K562 (cell line): ENCODE results near the gene SLX4IP. TPM values are rescaled to one million over a fixed set of nuclear protein-coding genes. Genes with fewer than 3 reads are reported as not detected.

Source experiments
- ATAC-seq: fragments of 200-7000 bp; cut with Tn5 transposase; 3 replicates; pipeline ENCODE4 v1.9.1; 2020; ENCODE audit warnings: moderate library complexity
- BruUV-seq: library from RNA; stranded (reverse); fragments of 400-500 nt; replicated peaks from 2 replicates; lab custom pipeline; 2021; lab: Mats Ljungman, UMichigan
- CTCF ChIA-PET: fragments of 300-600 bp; formaldehyde crosslinking; extraction: SDS; loops from one replicate; lab custom pipeline; 2021; ENCODE audit warnings: low intra/inter-chr PET ratio; lab: Yijun Ruan, JAX
- POLR2A ChIA-PET: fragments of 300-600, 350-650 bp; sonication (Branson Sonifier 250); formaldehyde crosslinking; extraction: SDS; loops from one replicate; lab custom pipeline; 2021; ENCODE audit warnings: antibody characterized with exemption, inconsistent platforms; lab: Yijun Ruan, JAX
- DNase-seq, 4 experiments: peaks; one replicate each; pipeline versions ENCODE4 v3.0.0 to v3.0.0-alpha.2; 2011 to 2018; ENCODE audit warnings: low spot score in 3 of 4, mixed read lengths in 3 of 4; ENCODE audit errors: extremely low read depth in 1 of 4
- FAIRE-seq: peaks from 2 replicates; lab custom pipeline; 2011; peaks lifted over from hg19 to GRCh38; lab: Jason Lieb, UNC
- H2AFZ ChIP-seq: 2 replicates; pipeline ENCODE4 v1.6.0; 2011; ENCODE audit warnings: low read depth, low read length, control low read depth, inconsistent platforms
- H3K27ac ChIP-seq: fragments of 200-600 bp; 3 replicates; pipeline ENCODE4 v1.8.0; 2011; ENCODE audit warnings: low read depth, mild to moderate bottlenecking, control low read depth, inconsistent platforms, low read length, moderate library complexity, mixed read lengths; ENCODE audit errors: extremely low read depth
- H3K27me3 ChIP-seq, 2 experiments: fragments of 300-600 bp in 1 of 2; 2 replicates in 1 of 2; 3 replicates in 1 of 2; pipeline versions ENCODE4 v1.6.0 to v1.8.0; 2011; ENCODE audit warnings: inconsistent platforms in 2 of 2, low read length in 2 of 2, mild to moderate bottlenecking in 1 of 2, mixed read lengths in 1 of 2, moderate library complexity in 1 of 2; ENCODE audit not compliant: control insufficient read depth in 2 of 2, insufficient read depth in 2 of 2
- H3K36me3 ChIP-seq: fragments of 300-600 bp; 3 replicates; pipeline ENCODE4 v1.8.0; 2011; ENCODE audit warnings: mild to moderate bottlenecking, low read length, inconsistent platforms; ENCODE audit not compliant: control insufficient read depth, insufficient read depth
- H3K4me1 ChIP-seq, 2 experiments: fragments of 200-600 bp in 1 of 2; replicated peaks in 1 of 2; 2 replicates in 1 of 2; 3 replicates in 1 of 2; pipeline versions ENCODE4 v1.5.1 to v1.8.0; 2011; ENCODE audit warnings: inconsistent platforms in 2 of 2, low read length in 2 of 2, mild to moderate bottlenecking in 1 of 2, mixed read lengths in 1 of 2, moderate library complexity in 1 of 2; ENCODE audit not compliant: control insufficient read depth in 2 of 2, insufficient read depth in 2 of 2
- H3K4me2 ChIP-seq: 2 replicates; pipeline ENCODE4 v1.6.1; 2011; ENCODE audit warnings: low read length, control low read depth, inconsistent platforms, mixed read lengths; ENCODE audit not compliant: insufficient read depth
- H3K4me3 ChIP-seq: fragments of 200-600 bp; sonication (generic), shearing (Covaris generic); 2 replicates; pipeline ENCODE4 v1.5.1; 2016; ENCODE audit warnings: control low read depth, inconsistent platforms
- H3K79me2 ChIP-seq: fragments of 200-600 bp; 3 replicates; pipeline ENCODE4 v1.8.0; 2011; ENCODE audit warnings: low read length, inconsistent platforms; ENCODE audit not compliant: control insufficient read depth, insufficient read depth
- H3K9ac ChIP-seq, 2 experiments: 2 replicates each; pipeline versions ENCODE4 v1.6.0 to v1.6.1; 2011; ENCODE audit warnings: low read depth in 2 of 2, low read length in 2 of 2, control low read depth in 1 of 2, inconsistent platforms in 1 of 2, mild to moderate bottlenecking in 1 of 2, mixed read lengths in 1 of 2; ENCODE audit not compliant: insufficient read depth in 1 of 2
- H3K9me1 ChIP-seq: one replicate; pipeline ENCODE4 v1.6.0; 2011; ENCODE audit warnings: inconsistent platforms, mild to moderate bottlenecking, low read length, moderate library complexity; ENCODE audit not compliant: control insufficient read depth, insufficient read depth
- H3K9me3 ChIP-seq: replicated peaks from 2 replicates; pipeline ENCODE4 v1.5.1; 2011; ENCODE audit warnings: low read depth, low read length, inconsistent platforms; ENCODE audit not compliant: control insufficient read depth, insufficient read depth
- H4K20me1 ChIP-seq: replicated peaks from 2 replicates; pipeline ENCODE4 v1.6.1; 2011; ENCODE audit warnings: low read length, inconsistent platforms, mixed read lengths; ENCODE audit not compliant: control insufficient read depth, insufficient read depth
- EP400 ChIP-seq: fragments of 450-650 bp; IDR thresholded peaks from 2 replicates; pipeline ENCODE4 v1.6.1; 2017; ENCODE audit warnings: antibody characterized with exemption, mild to moderate bottlenecking, moderate library complexity
- FOS ChIP-seq: IDR thresholded peaks from 3 replicates; pipeline ENCODE4 v1.6.1; 2011; ENCODE audit not compliant: insufficient read length; ENCODE audit errors: extremely low read depth
- FOXK1 ChIP-seq: sonication (generic); formaldehyde crosslinking; IDR thresholded peaks from 2 replicates; pipeline ENCODE4 v1.8.0; 2022; ENCODE audit warnings: missing genetic modification reagents, mild to moderate bottlenecking, borderline replicate concordance
- GABPB1 ChIP-seq: sonication (generic); formaldehyde crosslinking; IDR thresholded peaks from 2 replicates; pipeline ENCODE4 v1.8.0; 2022; ENCODE audit warnings: mild to moderate bottlenecking, missing genetic modification reagents
- IRF2 ChIP-seq: sonication (generic); formaldehyde crosslinking; IDR thresholded peaks from 2 replicates; pipeline ENCODE4 v1.8.1; 2022; ENCODE audit warnings: mild to moderate bottlenecking, missing genetic modification reagents
- L3MBTL2 ChIP-seq: fragments of 450-650 bp; IDR thresholded peaks from 2 replicates; pipeline ENCODE4 v1.6.1; 2016; ENCODE audit warnings: mild to moderate bottlenecking, moderate library complexity
- MAX ChIP-seq: sonication (generic); formaldehyde crosslinking; IDR thresholded peaks from 2 replicates; pipeline ENCODE4 v1.9.0; 2022; ENCODE audit warnings: mild to moderate bottlenecking, missing genetic modification reagents
- MAZ ChIP-seq, 2 experiments: fragments of 450-650 bp in 1 of 2; sonication (generic) in 1 of 2; formaldehyde crosslinking; IDR thresholded peaks in 1 of 2; conservative IDR thresholded peaks in 1 of 2; 2 replicates each; pipeline versions ENCODE4 v1.4.0 to v1.5.0; 2020; ENCODE audit warnings: mild to moderate bottlenecking in 1 of 2, missing genetic modification reagents in 1 of 2
- MNT ChIP-seq, 2 experiments: fragments of 450-650 bp; conservative IDR thresholded peaks; 2 replicates each; pipeline ENCODE4 v1.6.1; 2017; ENCODE audit warnings: mild to moderate bottlenecking in 2 of 2, moderate library complexity in 2 of 2
- RBM39 ChIP-seq: fragments of 200-400 bp; formaldehyde crosslinking; optimal IDR thresholded peaks from 2 replicates; pipeline ENCODE3; 2018; ENCODE audit warnings: low read depth, low read length
- SMAD1 ChIP-seq: fragments of 150-350 bp; IDR thresholded peaks from 2 replicates; pipeline ENCODE4 v1.6.1; 2014; ENCODE audit warnings: low read length, low read depth; ENCODE audit not compliant: partially characterized antibody
- SMAD2 ChIP-seq: fragments of 150-350 bp; IDR thresholded peaks from 2 replicates; pipeline ENCODE4 v1.6.1; 2014; ENCODE audit warnings: low read depth, mild to moderate bottlenecking, low read length
- SREBF2 ChIP-seq: sonication (generic); formaldehyde crosslinking; IDR thresholded peaks from 2 replicates; pipeline ENCODE4 v1.4.0; 2020; ENCODE audit warnings: mild to moderate bottlenecking, missing genetic modification reagents
- STAT5A ChIP-seq: IDR thresholded peaks from 2 replicates; pipeline ENCODE4 v1.6.1; 2012; ENCODE audit warnings: low read length, inconsistent platforms, borderline replicate concordance
- USF1 ChIP-seq: sonication (generic); formaldehyde crosslinking; IDR thresholded peaks from 2 replicates; pipeline ENCODE4 v1.9.0; 2022; ENCODE audit warnings: mild to moderate bottlenecking, missing genetic modification reagents
- VEZF1 ChIP-seq: fragments of 200-800 bp; sonication (Bioruptor generic); IDR thresholded peaks from 2 replicates; pipeline ENCODE4 v1.6.1; 2017; ENCODE audit warnings: missing genetic modification characterization, missing compliant biosample characterization
- ZKSCAN8 ChIP-seq: fragments of 200-800 bp; sonication (Bioruptor generic); IDR thresholded peaks from 2 replicates; pipeline ENCODE4 v1.6.1; 2016; ENCODE audit warnings: missing genetic modification characterization, missing compliant biosample characterization
- ZNF766 ChIP-seq: fragments of 200-800 bp; sonication (Bioruptor generic); conservative IDR thresholded peaks from 2 replicates; pipeline ENCODE4 v1.6.1; 2016; ENCODE audit warnings: missing genetic modification characterization, missing compliant biosample characterization
- ZNF778 ChIP-seq: fragments of 450-650 bp; formaldehyde crosslinking; IDR thresholded peaks from 2 replicates; pipeline ENCODE4 v1.4.0; 2020; ENCODE audit warnings: mild to moderate bottlenecking, moderate library complexity
- WGBS: fragments of 100-300 bp; shearing (Covaris generic); methylation state at CpG from one replicate; pipeline ENCODE4 v1.1.6; 2016; ENCODE audit warnings: low coverage, mixed read lengths; ENCODE audit not compliant: insufficient coverage; ENCODE audit errors: missing lambda C conversion rate; 5-methylcytosine and 5-hydroxymethylcytosine counted together
- in situ Hi-C: fragments of 300-500 bp; cut with MboI; formaldehyde crosslinking; loops from 4 replicates; pipeline ENCODE4 v1.15.0; 2018; ENCODE audit warnings: inconsistent platforms, mixed read lengths
- intact Hi-C: fragments of 100-400 bp; cut with micrococcal nuclease; formaldehyde crosslinking; loops from 2 replicates; pipeline ENCODE4 v1.14.2; 2022
- polyA plus RNA-seq, 8 experiments: library from polyadenylated mRNA; depleted of rRNA in 4 of 8; stranded (reverse) in 5 of 8; unstranded in 3 of 8; fragments of >200 nt; fragmentation: Nextera tagmentation in 2 of 8; fragmentation: Illumina TruSeq in 1 of 8; extraction: Ambion mirVana in 2 of 8; extraction: Trizol in 1 of 8; gene quantifications; 2 replicates each; pipeline versions ENCODE4 v1.2.1 to v1.2.3, GENCODE V29; 2011 to 2014; ENCODE audit warnings: inconsistent platforms in 1 of 8, missing spikeins in 1 of 8
- total RNA-seq, 7 experiments: library from RNA; depleted of rRNA in 6 of 7; stranded (reverse); fragments of >200 nt in 6 of 7; fragmentation: Illumina TruSeq in 2 of 7; extraction: Trizol in 2 of 7; gene quantifications; 2 replicates each; pipeline versions ENCODE4 v1.2.1 to v1.2.3, GENCODE V29; 2011 to 2021; ENCODE audit warnings: low replicate concordance in 1 of 7

Gene SLX4IP
- total and polyA plus RNA-seq, 9 of the 15 experiments (the other 6 are each of a cell fraction or from before 2014, with no cell fraction given): 1.5 to 5.9 (median 3.5) TPM

- peak; percentile 9; the same call in 1 of the 3 replicates for ATAC-seq
- WGBS: 4% methylated on average over 7 of the region's 13 CpGs
- H4K20me1 ChIP-seq: no peaks in the 10 kb centered on the region
- no TSS peak for BruUV-seq
- no peak overlapping the region for H3K4me3 ChIP-seq
- H3K9me1 ChIP-seq: no peaks in the 10 kb centered on the region
- H3K36me3 ChIP-seq: no peaks in the 10 kb centered on the region
- ChIA-PET CTCF (no interaction called here), POLR2A (no interaction called here)
- intact Hi-C loops: no loop called here
- no peak overlapping the region for H2AFZ ChIP-seq
- peaks cover 3 to 39% of the 10 kb centered on the region in 2 experiments for H3K27me3 ChIP-seq
- H3K9me3 ChIP-seq: no peaks in the 10 kb centered on the region
- H3K4me1 ChIP-seq: peaks cover 0 to 35% of the 10 kb centered on the region in 2 experiments; a peak in 2 of 5 replicates
- no peak overlapping the region for H3K9ac ChIP-seq
- no peak overlapping the region for H3K27ac ChIP-seq
- peak; percentile 23 to 35 (median 24) for DNase-seq
- no peak for FAIRE-seq
- H3K79me2 ChIP-seq: no peaks in the 10 kb centered on the region
- in situ Hi-C loops: no loop called here
- H3K4me2 ChIP-seq: no peak overlapping the region
- TF ChIP-seq ZNF778 (CRISPR knock-in tag): no peak
- TF ChIP-seq IRF2: no peak
- no peak for TF ChIP-seq GABPB1 (CRISPR knock-in tag)
- no peak for TF ChIP-seq RBM39
- TF ChIP-seq MAZ (CRISPR knock-in tag; conservative IDR thresholded peaks at IDR 0.05 in 1 of 2, IDR thresholded peaks at IDR 0.05 in 1 of 2): 0 out of 4 replicates have a peak, but pooled peaks of 1 of the 2 experiments have one; percentile 17
- TF ChIP-seq SMAD1: no peak
- TF ChIP-seq ZNF766: no peak
- TF ChIP-seq FOXK1: no peak
- peak; percentile 54 for TF ChIP-seq USF1 (CRISPR knock-in tag)
- no peak for TF ChIP-seq EP400
- TF ChIP-seq ZKSCAN8: no peak
- TF ChIP-seq L3MBTL2: peak; percentile 40
- TF ChIP-seq MNT (conservative IDR thresholded peaks at IDR 0.05): 0 out of 4 replicates have a peak, but pooled peaks have one; percentile 30 to 44
- no peak for TF ChIP-seq STAT5A
- TF ChIP-seq FOS: no peak
- TF ChIP-seq SMAD2: no peak
- TF ChIP-seq SREBF2 (CRISPR knock-in tag): no peak
- TF ChIP-seq VEZF1 (CRISPR knock-in tag): peak; percentile 42
- peak; percentile 60 for TF ChIP-seq MAX (CRISPR knock-in tag)
Measured at GRCh38 chr20:10671221-10671918, 236.3 kb downstream of the SLX4IP start.
